ENCODE results near the gene HDHD5. TPM values are rescaled to one million over a fixed set of nuclear protein-coding genes. Genes with fewer than 3 reads are reported as not detected.
A peak's percentile ranks its signal among the peaks of the same experiment; 100 is the strongest.

HDHD5 gene
- total and polyA plus RNA-seq, 2 of the 13 experiments (the other 11 are each of a cell fraction or from before 2014, with no cell fraction given) = not detected

DNA sequence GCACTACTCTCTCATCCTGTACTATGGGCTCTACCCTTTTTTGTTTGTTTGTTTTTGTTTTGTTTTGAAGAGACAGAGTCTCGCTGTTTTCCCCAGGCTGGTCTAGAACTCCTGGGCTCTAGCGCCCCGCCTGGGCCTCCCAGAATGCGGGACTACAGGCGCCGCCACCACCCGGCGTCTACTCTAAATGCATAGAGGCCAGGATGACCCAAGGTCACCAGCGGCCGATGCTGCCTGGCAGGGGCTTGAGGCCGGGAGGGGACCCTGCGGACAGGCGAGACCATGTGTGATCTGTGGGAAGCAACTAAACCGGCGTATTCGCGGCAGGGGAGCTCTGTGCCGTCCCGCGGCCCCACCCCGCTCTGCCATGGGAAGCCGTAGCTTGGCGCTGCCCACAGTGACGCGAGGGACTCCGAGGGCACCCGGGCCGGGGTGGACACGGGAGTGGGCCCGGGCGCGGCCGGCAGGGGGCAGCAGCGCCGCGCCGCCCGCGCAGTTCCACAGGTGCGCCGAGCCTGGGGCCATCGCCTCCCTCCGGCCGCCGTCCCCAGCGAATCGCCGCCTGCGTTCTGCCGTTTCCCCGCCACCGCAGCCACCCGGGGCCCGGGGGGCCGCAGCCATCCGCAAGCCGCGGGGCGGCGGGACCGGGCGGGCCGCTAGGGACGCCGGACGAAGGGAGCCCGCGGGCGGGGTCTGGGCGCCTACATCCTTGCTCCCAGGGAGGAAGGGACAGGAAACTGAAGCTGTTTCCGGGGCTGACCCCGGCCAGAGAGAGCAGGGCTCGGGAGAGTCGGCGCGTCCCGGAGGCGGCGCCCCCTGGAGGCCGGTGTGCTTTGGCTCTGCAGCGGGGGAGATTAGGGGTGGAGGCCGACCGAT lies 12.3 kb upstream of the HDHD5 start (continued):
- TF ChIP-seq, protein P1, sequence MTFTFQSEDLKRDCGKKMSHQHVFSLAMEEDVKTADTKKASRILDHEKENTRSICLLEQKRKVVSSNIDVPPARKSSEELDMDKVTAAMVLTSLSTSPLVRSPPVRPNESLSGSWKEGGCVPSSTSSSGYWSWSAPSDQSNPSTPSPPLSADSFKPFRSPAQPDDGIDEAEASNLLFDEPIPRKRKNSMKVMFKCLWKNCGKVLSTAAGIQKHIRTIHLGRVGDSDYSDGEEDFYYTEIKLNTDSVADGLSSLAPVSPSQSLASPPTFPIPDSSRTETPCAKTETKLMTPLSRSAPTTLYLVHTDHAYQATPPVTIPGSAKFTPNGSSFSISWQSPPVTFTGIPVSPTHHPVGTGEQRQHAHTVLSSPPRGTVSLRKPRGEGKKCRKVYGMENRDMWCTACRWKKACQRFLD (CRISPR knock-in tag; IDR thresholded peaks at IDR 0.05; ENCODE audit: borderline replicate concordance) = peak; percentile 24; the same call in 1 of the 2 replicates
- TF ChIP-seq RARA (CRISPR knock-in tag; IDR thresholded peaks at IDR 0.05) (no peak), MTF2 (CRISPR knock-in tag; IDR thresholded peaks at IDR 0.05; ENCODE audit: borderline replicate concordance) (peak; percentile 54; the same call in 1 of the 2 replicates), KDM5B (CRISPR knock-in tag; IDR thresholded peaks at IDR 0.05; ENCODE audit: borderline replicate concordance) (no peak; the same call in 1 of the 2 replicates), TIGD3 (CRISPR knock-in tag; IDR thresholded peaks at IDR 0.05; ENCODE audit: borderline replicate concordance) (no peak), BRD4 (CRISPR knock-in tag; IDR thresholded peaks at IDR 0.05) (no peak), MIER3 (CRISPR knock-in tag; IDR thresholded peaks at IDR 0.05; ENCODE audit: borderline replicate concordance) (no peak), FOXA3 (CRISPR knock-in tag; IDR thresholded peaks at IDR 0.05) (no peak)
- TF ChIP-seq, protein P2, sequence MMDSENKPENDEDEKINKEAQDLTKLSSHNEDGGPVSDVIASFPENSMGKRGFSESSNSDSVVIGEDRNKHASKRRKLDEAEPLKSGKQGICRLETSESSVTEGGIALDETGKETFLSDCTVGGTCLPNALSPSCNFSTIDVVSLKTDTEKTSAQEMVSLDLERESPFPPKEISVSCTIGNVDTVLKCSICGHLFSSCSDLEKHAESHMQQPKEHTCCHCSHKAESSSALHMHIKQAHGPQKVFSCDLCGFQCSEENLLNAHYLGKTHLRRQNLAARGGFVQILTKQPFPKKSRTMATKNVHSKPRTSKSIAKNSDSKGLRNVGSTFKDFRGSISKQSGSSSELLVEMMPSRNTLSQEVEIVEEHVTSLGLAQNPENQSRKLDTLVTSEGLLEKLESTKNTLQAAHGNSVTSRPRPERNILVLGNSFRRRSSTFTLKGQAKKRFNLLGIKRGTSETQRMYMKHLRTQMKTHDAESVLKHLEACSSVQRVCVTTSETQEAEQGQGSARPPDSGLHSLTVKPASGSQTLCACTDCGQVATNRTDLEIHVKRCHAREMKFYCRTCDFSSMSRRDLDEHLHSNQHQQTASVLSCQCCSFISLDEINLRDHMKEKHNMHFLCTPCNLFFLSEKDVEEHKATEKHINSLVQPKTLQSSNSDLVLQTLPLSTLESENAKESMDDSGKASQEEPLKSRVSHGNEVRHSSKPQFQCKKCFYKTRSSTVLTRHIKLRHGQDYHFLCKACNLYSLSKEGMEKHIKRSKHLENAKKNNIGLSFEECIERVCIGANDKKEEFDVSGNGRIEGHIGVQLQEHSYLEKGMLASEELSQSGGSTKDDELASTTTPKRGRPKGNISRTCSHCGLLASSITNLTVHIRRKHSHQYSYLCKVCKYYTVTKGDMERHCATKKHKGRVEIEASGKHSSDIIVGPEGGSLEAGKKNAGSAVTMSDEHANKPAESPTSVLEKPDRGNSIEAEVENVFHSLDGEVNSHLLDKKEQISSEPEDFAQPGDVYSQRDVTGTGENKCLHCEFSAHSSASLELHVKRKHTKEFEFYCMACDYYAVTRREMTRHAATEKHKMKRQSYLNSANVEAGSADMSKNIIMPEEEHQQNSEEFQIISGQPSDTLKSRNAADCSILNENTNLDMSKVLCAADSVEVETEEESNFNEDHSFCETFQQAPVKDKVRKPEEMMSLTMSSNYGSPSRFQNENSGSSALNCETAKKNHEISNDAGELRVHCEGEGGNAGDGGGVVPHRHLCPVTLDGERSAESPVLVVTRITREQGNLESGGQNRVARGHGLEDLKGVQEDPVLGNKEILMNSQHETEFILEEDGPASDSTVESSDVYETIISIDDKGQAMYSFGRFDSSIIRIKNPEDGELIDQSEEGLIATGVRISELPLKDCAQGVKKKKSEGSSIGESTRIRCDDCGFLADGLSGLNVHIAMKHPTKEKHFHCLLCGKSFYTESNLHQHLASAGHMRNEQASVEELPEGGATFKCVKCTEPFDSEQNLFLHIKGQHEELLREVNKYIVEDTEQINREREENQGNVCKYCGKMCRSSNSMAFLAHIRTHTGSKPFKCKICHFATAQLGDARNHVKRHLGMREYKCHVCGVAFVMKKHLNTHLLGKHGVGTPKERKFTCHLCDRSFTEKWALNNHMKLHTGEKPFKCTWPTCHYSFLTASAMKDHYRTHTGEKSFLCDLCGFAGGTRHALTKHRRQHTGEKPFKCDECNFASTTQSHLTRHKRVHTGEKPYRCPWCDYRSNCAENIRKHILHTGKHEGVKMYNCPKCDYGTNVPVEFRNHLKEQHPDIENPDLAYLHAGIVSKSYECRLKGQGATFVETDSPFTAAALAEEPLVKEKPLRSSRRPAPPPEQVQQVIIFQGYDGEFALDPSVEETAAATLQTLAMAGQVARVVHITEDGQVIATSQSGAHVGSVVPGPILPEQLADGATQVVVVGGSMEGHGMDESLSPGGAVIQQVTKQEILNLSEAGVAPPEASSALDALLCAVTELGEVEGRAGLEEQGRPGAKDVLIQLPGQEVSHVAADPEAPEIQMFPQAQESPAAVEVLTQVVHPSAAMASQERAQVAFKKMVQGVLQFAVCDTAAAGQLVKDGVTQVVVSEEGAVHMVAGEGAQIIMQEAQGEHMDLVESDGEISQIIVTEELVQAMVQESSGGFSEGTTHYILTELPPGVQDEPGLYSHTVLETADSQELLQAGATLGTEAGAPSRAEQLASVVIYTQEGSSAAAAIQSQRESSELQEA (CRISPR knock-in tag; IDR thresholded peaks at IDR 0.05; ENCODE audit: not compliant biosample characterization) = no peak
- TF ChIP-seq, protein P3, sequence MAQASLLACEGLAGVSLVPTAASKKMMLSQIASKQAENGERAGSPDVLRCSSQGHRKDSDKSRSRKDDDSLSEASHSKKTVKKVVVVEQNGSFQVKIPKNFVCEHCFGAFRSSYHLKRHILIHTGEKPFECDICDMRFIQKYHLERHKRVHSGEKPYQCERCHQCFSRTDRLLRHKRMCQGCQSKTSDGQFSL (CRISPR knock-in tag; IDR thresholded peaks at IDR 0.05) = no peak

Data from HepG2 (cell line).